Kasumi-1 (cell line): ENCODE results near the gene CTDSPL.
A peak's percentile ranks its signal among the peaks of the same experiment; 100 is the strongest.

Experiments used
- DNase-seq, 2 experiments: peaks; one replicate each; lab custom pipeline; 2025; lab: John Stamatoyannopoulos, UW

Gene CTDSPL

GRCh38 chr3:37853691-37854413, 7.8 kb upstream of the CTDSPL start:
- DNase-seq = no peak

- peak; percentile 64 to 73 for DNase-seq
These were observed 6.2 kb upstream of the CTDSPL start for GRCh38 chr3:37855363-37855970.

GRCh38 chr3:37856381-37856780, 5.3 kb upstream of the CTDSPL start:
- no peak for DNase-seq

GRCh38 chr3:37858742-37859141, 2.9 kb upstream of the CTDSPL start:
- no peak for DNase-seq

- no peak for DNase-seq
These were observed 2.3 kb upstream of the CTDSPL start for GRCh38 chr3:37859354-37859753.

- DNase-seq = no peak
These were observed 1.8 kb upstream of the CTDSPL start for GRCh38 chr3:37859908-37860199.

- DNase-seq = peak; percentile 12 to 45
These were observed 681 bp downstream of the CTDSPL start for GRCh38 chr3:37862219-37862902.

GRCh38 chr3:37862903-37863815, 1.5 kb downstream of the CTDSPL start:
- no peak for DNase-seq

GRCh38 chr3:37863949-37864822, 2.5 kb downstream of the CTDSPL start:
- DNase-seq = no peak

GRCh38 chr3:37864904-37865303, 3.2 kb downstream of the CTDSPL start:
- DNase-seq = peak; percentile 42 to 50

- no peak for DNase-seq
These were observed 5.5 kb downstream of the CTDSPL start for GRCh38 chr3:37867144-37867543.

- no peak for DNase-seq
These were observed 10.2 kb downstream of the CTDSPL start for GRCh38 chr3:37871858-37872257.

- DNase-seq = no peak
These were observed 10.9 kb downstream of the CTDSPL start for GRCh38 chr3:37872413-37873160.

- no peak for DNase-seq
These were observed 14.6 kb downstream of the CTDSPL start for GRCh38 chr3:37876279-37876678.

GRCh38 chr3:37882711-37883110, 21.0 kb downstream of the CTDSPL start:
- DNase-seq = no peak

GRCh38 chr3:37885814-37886213, 24.1 kb downstream of the CTDSPL start:
- DNase-seq = no peak

- DNase-seq = no peak
These were observed 24.7 kb downstream of the CTDSPL start for GRCh38 chr3:37886395-37886794.

GRCh38 chr3:37887062-37887461, 25.4 kb downstream of the CTDSPL start:
- DNase-seq = no peak

- DNase-seq = no peak
These were observed 26.1 kb downstream of the CTDSPL start for GRCh38 chr3:37887824-37888223.

- DNase-seq = no peak
These were observed 26.7 kb downstream of the CTDSPL start for GRCh38 chr3:37888421-37888820.

GRCh38 chr3:37890522-37890921, 28.8 kb downstream of the CTDSPL start:
- no peak for DNase-seq
